GM18508 (cell line): Measurements from ENCODE around the gene MEGF10.
"Not testable (repeated sequence)": the region's sequence is repeated elsewhere in the genome, so short reads cannot be mapped to it uniquely, and the experiment has no call there.

Experiments used
- ATAC-seq: cut with Tn5 transposase; IDR thresholded peaks from one replicate; pipeline ENCODE4 v1.9.1; 2021; ENCODE audit warnings: moderate number of reproducible peaks; ENCODE audit not compliant: insufficient read depth, unreplicated experiment

MEGF10 gene

GRCh38 chr5:127290019-127290945 lies at the start of gene MEGF10:
TSS of gene MEGF10 (plus strand) at chr5:127290796. CDS start at chr5:127331309, 40,513 bp downstream.
- no peak for ATAC-seq

GRCh38 chr5:127243011-127243410 lies 47.6 kb upstream of the MEGF10 start:
- no peak for ATAC-seq

- ATAC-seq, result no peak
Measured at GRCh38 chr5:127254729-127255284, 35.8 kb upstream of the MEGF10 start.

- ATAC-seq, result no peak
Measured at GRCh38 chr5:127256886-127257597, 33.6 kb upstream of the MEGF10 start.

- no peak for ATAC-seq
Measured at GRCh38 chr5:127260686-127261085, 29.9 kb upstream of the MEGF10 start.

- ATAC-seq, result not testable (repeated sequence)
Measured at GRCh38 chr5:127265473-127265872, 25.1 kb upstream of the MEGF10 start.

GRCh38 chr5:127268342-127268741 lies 22.3 kb upstream of the MEGF10 start:
- not testable (repeated sequence) for ATAC-seq

GRCh38 chr5:127270713-127271112 lies 19.9 kb upstream of the MEGF10 start:
- not testable (repeated sequence) for ATAC-seq

GRCh38 chr5:127275641-127276193 lies 14.9 kb upstream of the MEGF10 start:
- no peak for ATAC-seq

- no peak for ATAC-seq
Measured at GRCh38 chr5:127280491-127281220, 9.9 kb upstream of the MEGF10 start.

- ATAC-seq, result no peak
Measured at GRCh38 chr5:127281609-127282008, 9.0 kb upstream of the MEGF10 start.

GRCh38 chr5:127288676-127289075 lies 1.9 kb upstream of the MEGF10 start:
- ATAC-seq, result no peak

- ATAC-seq, result no peak
Measured at GRCh38 chr5:127290946-127291693, 524 bp downstream of the MEGF10 start.

GRCh38 chr5:127292030-127292735 lies 1.6 kb downstream of the MEGF10 start:
- ATAC-seq, result no peak

GRCh38 chr5:127293373-127293772 lies 2.8 kb downstream of the MEGF10 start:
- no peak for ATAC-seq

- ATAC-seq, result no peak
Measured at GRCh38 chr5:127294829-127295228, 4.2 kb downstream of the MEGF10 start.

GRCh38 chr5:127295454-127295853 lies 4.9 kb downstream of the MEGF10 start:
- ATAC-seq, result no peak

- no peak for ATAC-seq
Measured at GRCh38 chr5:127296321-127296720, 5.7 kb downstream of the MEGF10 start.

GRCh38 chr5:127296894-127297293 lies 6.3 kb downstream of the MEGF10 start:
- not testable (repeated sequence) for ATAC-seq
